Loucy (cell line): ENCODE results near the gene HIC1.

Experiments used
- EZH2phosphoT487 ChIP-seq: fragments of 200-600 bp; IDR thresholded peaks from 2 replicates; pipeline ENCODE4 v1.6.1; 2018; ENCODE audit warnings: antibody characterized with exemption, mild to moderate bottlenecking, moderate library complexity, borderline replicate concordance
- TF ChIP-seq, protein P1 (sequence below): fragments of 200-600 bp; sonication (generic); conservative IDR thresholded peaks from 2 replicates; pipeline ENCODE4 v1.5.1; 2014; ENCODE audit warnings: mild to moderate bottlenecking, antibody characterized with exemption, low read length

DNA sequence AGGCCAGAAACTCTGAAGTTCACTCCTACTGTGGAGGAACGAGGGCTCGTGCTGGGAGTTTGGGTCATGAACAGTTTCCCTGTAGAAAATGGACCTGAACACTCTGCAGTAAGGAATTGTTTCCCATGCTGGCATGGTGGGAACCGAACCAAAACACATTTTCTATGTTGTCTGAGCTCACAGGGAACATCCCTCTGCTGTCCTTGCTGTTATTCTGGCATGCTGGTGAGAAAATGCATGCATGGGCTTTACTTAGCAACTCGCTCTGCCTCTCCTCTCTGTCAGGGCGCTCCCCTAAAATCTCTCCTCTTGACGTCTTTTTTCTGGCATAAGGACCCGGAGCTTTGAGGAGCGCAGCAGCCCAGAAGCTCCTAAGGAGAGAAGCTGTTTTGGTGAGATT lies 35.2 kb upstream of the HIC1 start:
- TF ChIP-seq, protein P1, sequence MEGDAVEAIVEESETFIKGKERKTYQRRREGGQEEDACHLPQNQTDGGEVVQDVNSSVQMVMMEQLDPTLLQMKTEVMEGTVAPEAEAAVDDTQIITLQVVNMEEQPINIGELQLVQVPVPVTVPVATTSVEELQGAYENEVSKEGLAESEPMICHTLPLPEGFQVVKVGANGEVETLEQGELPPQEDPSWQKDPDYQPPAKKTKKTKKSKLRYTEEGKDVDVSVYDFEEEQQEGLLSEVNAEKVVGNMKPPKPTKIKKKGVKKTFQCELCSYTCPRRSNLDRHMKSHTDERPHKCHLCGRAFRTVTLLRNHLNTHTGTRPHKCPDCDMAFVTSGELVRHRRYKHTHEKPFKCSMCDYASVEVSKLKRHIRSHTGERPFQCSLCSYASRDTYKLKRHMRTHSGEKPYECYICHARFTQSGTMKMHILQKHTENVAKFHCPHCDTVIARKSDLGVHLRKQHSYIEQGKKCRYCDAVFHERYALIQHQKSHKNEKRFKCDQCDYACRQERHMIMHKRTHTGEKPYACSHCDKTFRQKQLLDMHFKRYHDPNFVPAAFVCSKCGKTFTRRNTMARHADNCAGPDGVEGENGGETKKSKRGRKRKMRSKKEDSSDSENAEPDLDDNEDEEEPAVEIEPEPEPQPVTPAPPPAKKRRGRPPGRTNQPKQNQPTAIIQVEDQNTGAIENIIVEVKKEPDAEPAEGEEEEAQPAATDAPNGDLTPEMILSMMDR: no peak
- no peak for TF ChIP-seq EZH2phosphoT487
